Left colon (tissue), 2 donors: ENCODE results near the gene PPP3CA. TPM values are rescaled to one million over a fixed set of nuclear protein-coding genes. Genes with fewer than 3 reads are reported as not detected.
"Not testable (repeated sequence)": the region's sequence is repeated elsewhere in the genome, so short reads cannot be mapped to it uniquely, and the experiment has no call there.

ENCODE experiments used
- ATAC-seq: fragments of 200-7000 bp; cut with Tn5 transposase; one replicate; pipeline ENCODE4 v1.9.1; 2020; ENCODE audit warnings: mild to moderate bottlenecking, moderate library complexity
- DNase-seq, 2 donors: peaks; one replicate each; pipeline ENCODE4 v3.0.0-alpha.2; 2020
- intact Hi-C, 2 donors: fragments of 100-400 bp; cut with DNase I in 1 of 2; cut with micrococcal nuclease in 1 of 2; formaldehyde crosslinking; loops; one replicate each; pipeline versions ENCODE4 v1.11.2 to v1.14.0; 2022; cut with DNase I, micrococcal nuclease
- total RNA-seq, 2 donors: library from RNA; stranded (reverse); fragmentation: NEBNext Ultra II Directional; extraction: Animal tissue kit (Norgen Biotek cat#: 25700); gene quantifications; one replicate each; pipeline ENCODE4 v1.2.1, GENCODE V29; 2021
- donor health status: DM: no; HTN: no; CAD: no.
- donor health status: DM: yes; HTN: yes; CAD: no.

Gene PPP3CA
- total RNA-seq, 2 donors from 2014 or later, result 38.0 to 59.5 TPM

- no peak for DNase-seq
- peak; percentile 58 for ATAC-seq
- intact Hi-C loops, result no loop called here
Measured at GRCh38 chr4:101198682-101199339, 148.5 kb downstream of the PPP3CA start.

- ATAC-seq (no peak), DNase-seq (no peak)
- intact Hi-C loops, result no loop called here
Measured at GRCh38 chr4:101197350-101197749, 150.0 kb downstream of the PPP3CA start.

- intact Hi-C loops, result no loop called here
- ATAC-seq, result peak; percentile 74
- DNase-seq, result no peak
Measured at GRCh38 chr4:101192244-101192643, 155.1 kb downstream of the PPP3CA start.

GRCh38 chr4:101191302-101192098, 155.8 kb downstream of the PPP3CA start:
- DNase-seq (peak in 1 of 2 donors; percentile 64), ATAC-seq (peak; percentile 44)
- intact Hi-C loops, result no loop called here

GRCh38 chr4:101190751-101191150, 156.6 kb downstream of the PPP3CA start:
- intact Hi-C loops, result no loop called here
- DNase-seq (no peak), ATAC-seq (no peak)

GRCh38 chr4:101188906-101189305, 158.4 kb downstream of the PPP3CA start:
- DNase-seq, result no peak
- intact Hi-C loops, result no loop called here
- no peak for ATAC-seq

GRCh38 chr4:101187841-101188240, 159.5 kb downstream of the PPP3CA start:
- DNase-seq (no peak), ATAC-seq (no peak)
- intact Hi-C loops, result no loop called here

GRCh38 chr4:101186567-101187184, 160.7 kb downstream of the PPP3CA start:
- DNase-seq, result no peak
- ATAC-seq, result no peak
- intact Hi-C loops, result no loop called here

- peak; percentile 40 for DNase-seq
- intact Hi-C loops, result no loop called here
Measured at GRCh38 chr4:101184668-101185067, 162.7 kb downstream of the PPP3CA start.

GRCh38 chr4:101183666-101184373, 163.5 kb downstream of the PPP3CA start:
- peak; percentile 81 for ATAC-seq
- intact Hi-C loops, result no loop called here
- no peak for DNase-seq

More at GRCh38 chr4:101184668-101185067, 162.7 kb downstream of the PPP3CA start:
- ATAC-seq, result peak; percentile 95

- ATAC-seq, result no peak
- no peak for DNase-seq
- intact Hi-C loops, result no loop called here
Measured at GRCh38 chr4:101183221-101183620, 164.1 kb downstream of the PPP3CA start.

GRCh38 chr4:101182688-101183087, 164.6 kb downstream of the PPP3CA start:
- ATAC-seq, DNase-seq, intact Hi-C loops: not testable (repeated sequence)

GRCh38 chr4:101178731-101179130, 168.6 kb downstream of the PPP3CA start:
- intact Hi-C loops, result loop anchor here in 1 of 2 donors (5.0 kb wide), 1 partner anchor 169 kb away; the partner anchor contains the start of gene PPP3CA
- DNase-seq (no peak), ATAC-seq (no peak)

- intact Hi-C loops, result loop anchor here in 1 of 2 donors (5.0 kb wide), 1 partner anchor 170 kb away; the partner anchor contains the start of gene PPP3CA
- ATAC-seq (no peak), DNase-seq (no peak)
Measured at GRCh38 chr4:101177154-101177553, 170.2 kb downstream of the PPP3CA start.

GRCh38 chr4:101175896-101176676, 171.2 kb downstream of the PPP3CA start:
- intact Hi-C loops, result loop anchor here in 1 of 2 donors (5.0 kb wide), 1 partner anchor 171 kb away; the partner anchor contains the start of gene PPP3CA
- ATAC-seq, result peak; percentile 99
- DNase-seq, result peak; percentile 50 to 61

GRCh38 chr4:101174679-101175345, 172.5 kb downstream of the PPP3CA start:
- ATAC-seq (peak; percentile 31), DNase-seq (no peak)
- intact Hi-C loops, result loop anchor here in 1 of 2 donors (5.0 kb wide), 1 partner anchor 172 kb away; the partner anchor contains the start of gene PPP3CA

GRCh38 chr4:101172369-101172768, 175.0 kb downstream of the PPP3CA start:
- ATAC-seq (no peak), DNase-seq (no peak)
- intact Hi-C loops, result no loop called here

GRCh38 chr4:101171747-101172146, 175.6 kb downstream of the PPP3CA start:
- no peak for DNase-seq
- ATAC-seq, result no peak
- intact Hi-C loops, result no loop called here
